A673 (cell line): Measurements from ENCODE around the gene PHACTR3. TPM values are rescaled to one million over a fixed set of nuclear protein-coding genes. Genes with fewer than 3 reads are reported as not detected.

Source experiments
- BruUV-seq: library from RNA; stranded (reverse); fragments of 400-500 nt; replicated peaks from 2 replicates; lab custom pipeline; 2021; lab: Mats Ljungman, UMichigan
- CTCF ChIA-PET: fragments of 300-600 bp; sonication (Branson Sonifier 250); formaldehyde crosslinking; loops from one replicate; lab custom pipeline; 2022; ENCODE audit warnings: antibody characterized with exemption; lab: Charles Lee
- POLR2A ChIA-PET: fragments of 300-600 bp; sonication (Branson Sonifier 250); formaldehyde crosslinking; loops from one replicate; lab custom pipeline; 2022; ENCODE audit warnings: antibody characterized with exemption; ENCODE audit not compliant: low non-redundant PET; lab: Charles Lee
- DNase-seq: peaks from one replicate; pipeline ENCODE4 v3.0.0-alpha.2; 2015; ENCODE audit warnings: low spot score
- H3K27ac ChIP-seq: fragments of 200-600 bp; sonication (generic); 2 replicates; pipeline ENCODE4 v1.5.1; 2016; ENCODE audit warnings: mixed run types, low read depth, mild to moderate bottlenecking, mixed read lengths, antibody characterized with exemption, low read length; ENCODE audit not compliant: poor library complexity, severe bottlenecking
- H3K27me3 ChIP-seq: fragments of 200-600 bp; sonication (generic); replicated peaks from 2 replicates; pipeline ENCODE4 v1.6.1; 2017; ENCODE audit warnings: mixed run types, low read depth, mild to moderate bottlenecking, mixed read lengths, antibody characterized with exemption, low read length; ENCODE audit not compliant: insufficient read depth, poor library complexity
- H3K36me3 ChIP-seq: fragments of 200-600 bp; sonication (generic); 2 replicates; pipeline ENCODE4 v1.6.1; 2016; ENCODE audit warnings: mixed run types, mild to moderate bottlenecking, mixed read lengths, antibody characterized with exemption, low read length; ENCODE audit not compliant: insufficient read depth, poor library complexity, severe bottlenecking
- H3K4me1 ChIP-seq: fragments of 200-600 bp; sonication (generic); 2 replicates; pipeline ENCODE4 v1.6.1; 2017; ENCODE audit warnings: mixed run types, mild to moderate bottlenecking, mixed read lengths, antibody characterized with exemption, low read length; ENCODE audit not compliant: insufficient read depth, poor library complexity, severe bottlenecking
- H3K4me3 ChIP-seq: fragments of 200-600 bp; sonication (generic); 2 replicates; pipeline ENCODE4 v1.5.1; 2016; ENCODE audit warnings: low read depth, mixed run types, mild to moderate bottlenecking, mixed read lengths, low read length; ENCODE audit not compliant: poor library complexity, severe bottlenecking
- H3K9me3 ChIP-seq: fragments of 200-600 bp; sonication (generic); 2 replicates; pipeline ENCODE4 v1.6.1; 2016; ENCODE audit warnings: mixed run types, low read depth, mild to moderate bottlenecking, mixed read lengths, antibody characterized with exemption, low read length; ENCODE audit not compliant: poor library complexity, severe bottlenecking
- EZH2 ChIP-seq: fragments of 200-600 bp; sonication (generic); IDR thresholded peaks from 2 replicates; pipeline ENCODE4 v1.6.1; 2017; ENCODE audit warnings: borderline replicate concordance, low read depth, mild to moderate bottlenecking, mixed read lengths, antibody characterized with exemption, low read length; ENCODE audit not compliant: poor library complexity, severe bottlenecking
- intact Hi-C: fragments of 100-400 bp; cut with micrococcal nuclease; formaldehyde crosslinking; loops from one replicate; pipeline ENCODE4 v1.10.0; 2022; ENCODE audit not compliant: unreplicated experiment
- total RNA-seq: library from RNA; stranded (reverse); gene quantifications from 2 replicates; pipeline ENCODE4 v1.2.3, GENCODE V29; 2021
- TF ChIP-seq, protein P1 (sequence below): fragments of 300-800, 200-600 bp; sonication (generic); conservative IDR thresholded peaks from 2 replicates; pipeline ENCODE4 v1.5.1; 2017; ENCODE audit warnings: low read depth, mild to moderate bottlenecking, antibody characterized with exemption, low read length, moderate library complexity, mixed read lengths

The PHACTR3 gene
- total RNA-seq, 1 experiment from 2014 or later, result 0.17 TPM

DNA sequence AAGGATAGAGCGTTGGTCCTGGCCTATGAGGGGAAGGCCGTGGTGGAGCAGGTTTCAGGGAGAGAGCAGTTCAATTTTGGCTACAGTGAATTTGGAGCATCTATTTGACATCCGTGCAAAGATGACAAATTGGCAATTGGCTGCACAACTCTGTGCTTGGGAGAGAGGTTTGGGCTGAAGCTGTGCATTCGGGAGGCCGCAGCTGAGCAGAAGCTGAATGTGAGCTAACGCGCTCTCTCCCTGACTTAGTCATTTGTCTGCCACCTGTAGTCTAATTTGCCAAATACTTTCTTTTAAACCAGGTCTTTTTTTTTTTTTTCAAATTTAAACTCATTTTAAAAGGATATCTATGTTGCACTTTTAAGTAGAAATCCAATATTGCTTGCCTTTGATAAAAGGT is 78.8 kb downstream of the PHACTR3 start:
- no peak overlapping the region for H3K27ac ChIP-seq
- TF ChIP-seq EZH2, result no peak
- TF ChIP-seq, protein P1, sequence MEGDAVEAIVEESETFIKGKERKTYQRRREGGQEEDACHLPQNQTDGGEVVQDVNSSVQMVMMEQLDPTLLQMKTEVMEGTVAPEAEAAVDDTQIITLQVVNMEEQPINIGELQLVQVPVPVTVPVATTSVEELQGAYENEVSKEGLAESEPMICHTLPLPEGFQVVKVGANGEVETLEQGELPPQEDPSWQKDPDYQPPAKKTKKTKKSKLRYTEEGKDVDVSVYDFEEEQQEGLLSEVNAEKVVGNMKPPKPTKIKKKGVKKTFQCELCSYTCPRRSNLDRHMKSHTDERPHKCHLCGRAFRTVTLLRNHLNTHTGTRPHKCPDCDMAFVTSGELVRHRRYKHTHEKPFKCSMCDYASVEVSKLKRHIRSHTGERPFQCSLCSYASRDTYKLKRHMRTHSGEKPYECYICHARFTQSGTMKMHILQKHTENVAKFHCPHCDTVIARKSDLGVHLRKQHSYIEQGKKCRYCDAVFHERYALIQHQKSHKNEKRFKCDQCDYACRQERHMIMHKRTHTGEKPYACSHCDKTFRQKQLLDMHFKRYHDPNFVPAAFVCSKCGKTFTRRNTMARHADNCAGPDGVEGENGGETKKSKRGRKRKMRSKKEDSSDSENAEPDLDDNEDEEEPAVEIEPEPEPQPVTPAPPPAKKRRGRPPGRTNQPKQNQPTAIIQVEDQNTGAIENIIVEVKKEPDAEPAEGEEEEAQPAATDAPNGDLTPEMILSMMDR, result no peak
- ChIA-PET CTCF (no interaction called here), POLR2A (no interaction called here)
- DNase-seq, result no peak
- no peaks in the 10 kb centered on the region for H3K4me1 ChIP-seq
- no TSS peak for BruUV-seq
- H3K9me3 ChIP-seq, result no peaks in the 10 kb centered on the region
- no peak overlapping the region for H3K4me3 ChIP-seq
- H3K36me3 ChIP-seq, result no peaks in the 10 kb centered on the region
- intact Hi-C loops, result no loop called here
- H3K27me3 ChIP-seq, result peaks cover 33% of the 10 kb centered on the region

DNA sequence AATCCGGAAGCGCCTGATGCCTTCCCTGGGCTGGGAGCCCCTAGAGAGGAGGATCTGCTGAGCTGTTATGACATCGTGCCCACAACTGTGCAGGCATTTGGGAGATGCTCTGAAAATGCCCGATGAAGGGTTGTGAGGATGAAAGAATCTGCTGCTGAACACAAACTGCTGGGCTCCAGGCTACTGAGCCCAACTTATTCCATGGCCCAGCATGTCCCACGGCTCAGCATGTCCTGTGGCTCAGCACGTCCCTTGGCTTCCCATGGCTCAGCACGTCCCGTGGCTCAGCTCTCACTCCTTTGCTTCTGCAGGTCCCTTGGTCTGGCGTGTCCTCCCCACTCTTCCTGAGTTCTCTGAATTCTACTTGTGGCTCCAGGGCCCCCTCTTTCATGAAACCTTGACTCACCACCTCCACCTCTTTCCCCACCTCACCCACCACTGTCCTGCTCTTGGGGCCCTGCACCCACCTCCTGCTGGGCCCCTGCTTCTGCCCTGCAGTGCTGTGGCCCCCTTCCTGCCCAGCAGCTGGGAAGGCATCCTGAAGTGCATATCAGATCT is 80.4 kb downstream of the PHACTR3 start:
- H3K4me1 ChIP-seq, result no peaks in the 10 kb centered on the region
- intact Hi-C loops, result no loop called here
- H3K36me3 ChIP-seq, result no peaks in the 10 kb centered on the region
- POLR2A ChIA-PET, result no interaction called here
- TF ChIP-seq, protein P1, result no peak
- TF ChIP-seq EZH2, result no peak
- no peak for DNase-seq
- H3K27me3 ChIP-seq, result peaks cover 34% of the 10 kb centered on the region
- no TSS peak for BruUV-seq
- no peak overlapping the region for H3K27ac ChIP-seq
- CTCF ChIA-PET, result no interaction called here
- no peaks in the 10 kb centered on the region for H3K9me3 ChIP-seq
- no peak overlapping the region for H3K4me3 ChIP-seq

DNA sequence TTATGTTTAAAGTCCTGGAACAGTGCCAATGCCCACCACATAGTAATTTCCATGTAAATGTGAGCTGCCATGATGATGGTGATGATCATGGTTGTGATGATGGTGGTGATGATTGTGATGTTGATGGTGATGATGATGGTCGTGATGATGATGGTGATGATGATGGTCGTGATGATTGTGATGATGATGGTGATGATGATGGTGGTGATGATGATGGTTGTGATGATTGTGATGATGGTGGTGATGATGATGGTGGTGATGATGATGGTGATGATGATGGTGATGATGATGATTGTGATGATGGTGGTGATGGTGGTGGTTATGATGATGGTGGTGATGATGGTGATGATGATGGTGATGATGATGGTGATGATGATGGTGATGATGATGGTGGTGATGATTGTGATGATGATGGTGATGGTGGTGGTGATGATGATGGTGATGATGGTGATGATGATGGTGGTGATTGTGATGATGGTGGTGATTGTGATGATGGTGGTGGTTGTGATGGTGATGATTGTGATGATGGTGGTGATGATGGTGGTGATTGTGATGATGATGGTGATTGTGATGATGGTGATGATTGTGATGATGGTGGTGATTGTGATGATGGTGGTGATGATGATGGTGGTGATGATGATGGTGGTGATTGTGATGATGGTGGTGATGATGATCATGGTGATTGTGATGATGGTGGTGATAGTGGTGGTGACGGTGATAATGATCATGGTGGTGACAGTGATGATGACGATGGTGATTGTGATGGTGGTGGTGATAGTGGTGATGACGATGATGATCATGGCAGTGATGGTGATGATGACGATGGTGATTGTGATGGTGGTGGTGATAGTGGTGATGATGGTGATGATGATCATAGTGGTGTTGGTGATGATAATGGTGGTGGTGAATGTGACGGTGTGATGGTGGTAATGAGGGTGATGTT is 82.3 kb downstream of the PHACTR3 start:
- Histone ChIP-seq H3K27ac (no peak overlapping the region), H3K4me1 (no peaks in the 10 kb centered on the region), H3K9me3 (no peaks in the 10 kb centered on the region), H3K4me3 (no peak overlapping the region), H3K36me3 (no peaks in the 10 kb centered on the region), H3K27me3 (peaks cover 47% of the 10 kb centered on the region)
- POLR2A ChIA-PET, result no interaction called here
- TF ChIP-seq EZH2, result no peak
- TF ChIP-seq, protein P1, result no peak
- no peak for DNase-seq
- CTCF ChIA-PET, result no interaction called here
- intact Hi-C loops, result no loop called here
- no TSS peak for BruUV-seq
